SU-DHL-6 (cell line): Measurements from ENCODE around the gene TDP2.

ENCODE experiments used
- EZH2phosphoT487 ChIP-seq: fragments of 200-600 bp; sonication (generic), shearing (Covaris generic); conservative IDR thresholded peaks from 2 replicates; pipeline ENCODE4 v1.6.1; 2018; ENCODE audit warnings: mild to moderate bottlenecking, antibody characterized with exemption, low read length, moderate library complexity, mixed read lengths
- TF ChIP-seq, protein P1 (sequence below): fragments of 200-600 bp; sonication (generic); IDR thresholded peaks from one replicate; pipeline ENCODE4 v1.5.1; 2017; ENCODE audit warnings: antibody characterized with exemption, mild to moderate bottlenecking, low read length, moderate library complexity; ENCODE audit not compliant: insufficient read depth, poor library complexity, severe bottlenecking

DNA sequence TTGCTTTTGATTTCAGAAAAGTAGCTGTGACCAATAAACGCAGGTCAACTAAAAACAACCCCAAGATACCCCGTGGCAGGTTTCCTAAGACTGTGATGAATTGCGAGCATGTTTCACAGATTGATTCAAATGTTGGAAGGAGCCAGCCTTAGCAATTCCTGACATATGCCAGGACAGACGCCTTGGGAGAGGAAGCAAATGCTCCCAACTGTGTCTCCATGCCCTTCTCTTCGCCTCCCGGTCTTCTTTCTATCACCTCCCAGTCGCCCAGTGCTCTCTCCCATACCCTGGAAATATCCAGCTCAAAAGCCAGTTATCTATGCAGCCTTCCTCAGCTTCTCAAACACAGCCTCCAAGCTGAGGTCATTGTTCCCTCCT is 52.7 kb downstream of the TDP2 start:
- TF ChIP-seq, protein P1, sequence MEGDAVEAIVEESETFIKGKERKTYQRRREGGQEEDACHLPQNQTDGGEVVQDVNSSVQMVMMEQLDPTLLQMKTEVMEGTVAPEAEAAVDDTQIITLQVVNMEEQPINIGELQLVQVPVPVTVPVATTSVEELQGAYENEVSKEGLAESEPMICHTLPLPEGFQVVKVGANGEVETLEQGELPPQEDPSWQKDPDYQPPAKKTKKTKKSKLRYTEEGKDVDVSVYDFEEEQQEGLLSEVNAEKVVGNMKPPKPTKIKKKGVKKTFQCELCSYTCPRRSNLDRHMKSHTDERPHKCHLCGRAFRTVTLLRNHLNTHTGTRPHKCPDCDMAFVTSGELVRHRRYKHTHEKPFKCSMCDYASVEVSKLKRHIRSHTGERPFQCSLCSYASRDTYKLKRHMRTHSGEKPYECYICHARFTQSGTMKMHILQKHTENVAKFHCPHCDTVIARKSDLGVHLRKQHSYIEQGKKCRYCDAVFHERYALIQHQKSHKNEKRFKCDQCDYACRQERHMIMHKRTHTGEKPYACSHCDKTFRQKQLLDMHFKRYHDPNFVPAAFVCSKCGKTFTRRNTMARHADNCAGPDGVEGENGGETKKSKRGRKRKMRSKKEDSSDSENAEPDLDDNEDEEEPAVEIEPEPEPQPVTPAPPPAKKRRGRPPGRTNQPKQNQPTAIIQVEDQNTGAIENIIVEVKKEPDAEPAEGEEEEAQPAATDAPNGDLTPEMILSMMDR: no peak
- TF ChIP-seq EZH2phosphoT487: no peak
